Measurements from ENCODE around the gene SLC35D1. TPM values are rescaled to one million over a fixed set of nuclear protein-coding genes. Genes with fewer than 3 reads are reported as not detected.

SLC35D1 gene
- polyA plus RNA-seq, 4 donors = 4.6 to 54.3 (median 6.6) TPM

- peaks cover 0 to 3% of the 10 kb centered on the region in 2 donors for H3K9me3 ChIP-seq (ENCODE audit: control insufficient read depth in 2 of 2, insufficient read depth in 1 of 2, low read depth in 1 of 2, low read length in 1 of 2)
- H3K27me3 ChIP-seq (ENCODE audit: control insufficient read depth in 3 of 3, insufficient read depth in 3 of 3, low read length in 3 of 3) = no peaks in the 10 kb centered on the region
- WGBS, 3 donors = 90 to 96% (median 95%) methylated on average over 4 of the region's 4 CpGs
- no peak for DNase-seq
- peaks cover 3 to 19% (median 9%) of the 10 kb centered on the region in 3 donors for H3K36me3 ChIP-seq (ENCODE audit: control insufficient read depth in 3 of 3, insufficient read depth in 2 of 3, low read depth in 1 of 3, low read length in 3 of 3)
- H3K4me3 ChIP-seq (ENCODE audit: low read depth in 1 of 3, low read length in 3 of 3) = no peak overlapping the region
- FAIRE-seq = no peak
- H3K4me1 ChIP-seq (ENCODE audit: control insufficient read depth in 3 of 3, insufficient read depth in 2 of 3, low read depth in 1 of 3, low read length in 2 of 3) = no peaks in the 10 kb centered on the region
- H3K27ac ChIP-seq (ENCODE audit: low read depth in 1 of 3, low read length in 2 of 3) = no peak overlapping the region
Observed at GRCh38 chr1:67019121-67019520, 34.8 kb downstream of the SLC35D1 start.

- FAIRE-seq = no peak
Observed at GRCh38 chr1:67018574-67018973, 35.4 kb downstream of the SLC35D1 start.

GRCh38 chr1:67013573-67013972 is 40.4 kb downstream of the SLC35D1 start:
- 38 to 41% (median 41%) methylated on average over 2 of the region's 2 CpGs for WGBS, 3 donors
- H3K27ac ChIP-seq (ENCODE audit: low read depth in 1 of 3, low read length in 2 of 3) = no peak overlapping the region
- no peak for FAIRE-seq

More at GRCh38 chr1:67018574-67018973, 35.4 kb downstream of the SLC35D1 start:
- WGBS, 3 donors = 70 to 93% (median 91%) methylated on average over 2 of the region's 2 CpGs
- H3K27me3 ChIP-seq (ENCODE audit: control insufficient read depth in 3 of 3, insufficient read depth in 3 of 3, low read length in 3 of 3) = no peaks in the 10 kb centered on the region
- H3K27ac ChIP-seq (ENCODE audit: low read depth in 1 of 3, low read length in 2 of 3) = peak overlapping the region in 1 of 3 donors; percentile 26
- H3K36me3 ChIP-seq (ENCODE audit: control insufficient read depth in 3 of 3, insufficient read depth in 2 of 3, low read depth in 1 of 3, low read length in 3 of 3) = peaks cover 3 to 19% (median 8%) of the 10 kb centered on the region in 3 donors
- peaks cover 0 to 3% of the 10 kb centered on the region in 2 donors for H3K9me3 ChIP-seq (ENCODE audit: control insufficient read depth in 2 of 2, insufficient read depth in 1 of 2, low read depth in 1 of 2, low read length in 1 of 2)
- H3K4me3 ChIP-seq (ENCODE audit: low read depth in 1 of 3, low read length in 3 of 3) = no peak overlapping the region
- H3K4me1 ChIP-seq (ENCODE audit: control insufficient read depth in 3 of 3, insufficient read depth in 2 of 3, low read depth in 1 of 3, low read length in 2 of 3) = no peaks in the 10 kb centered on the region
- DNase-seq = no peak

GRCh38 chr1:67009792-67010191 is 44.2 kb downstream of the SLC35D1 start:
- Histone ChIP-seq H3K27ac (ENCODE audit: low read depth in 1 of 3, low read length in 2 of 3) (no peak overlapping the region), H3K9me3 (ENCODE audit: control insufficient read depth in 2 of 2, insufficient read depth in 1 of 2, low read depth in 1 of 2, low read length in 1 of 2) (peaks cover 0 to 2% of the 10 kb centered on the region in 2 donors), H3K36me3 (ENCODE audit: control insufficient read depth in 3 of 3, insufficient read depth in 2 of 3, low read depth in 1 of 3, low read length in 3 of 3) (peaks cover 2 to 30% (median 8%) of the 10 kb centered on the region in 3 donors), H3K27me3 (ENCODE audit: control insufficient read depth in 3 of 3, insufficient read depth in 3 of 3, low read length in 3 of 3) (no peaks in the 10 kb centered on the region), H3K4me3 (ENCODE audit: low read depth in 1 of 3, low read length in 3 of 3) (no peak overlapping the region), H3K4me1 (ENCODE audit: control insufficient read depth in 3 of 3, insufficient read depth in 2 of 3, low read depth in 1 of 3, low read length in 2 of 3) (no peaks in the 10 kb centered on the region)
- DNase-seq (no peak), FAIRE-seq (no peak)
- 96 to 98% (median 98%) methylated on average over 3 of the region's 3 CpGs for WGBS, 3 donors

More at GRCh38 chr1:67013573-67013972, 40.4 kb downstream of the SLC35D1 start:
- Histone ChIP-seq H3K4me3 (ENCODE audit: low read depth in 1 of 3, low read length in 3 of 3) (no peak overlapping the region), H3K27me3 (ENCODE audit: control insufficient read depth in 3 of 3, insufficient read depth in 3 of 3, low read length in 3 of 3) (no peaks in the 10 kb centered on the region), H3K9me3 (ENCODE audit: control insufficient read depth in 2 of 2, insufficient read depth in 1 of 2, low read depth in 1 of 2, low read length in 1 of 2) (peaks cover 0 to 3% of the 10 kb centered on the region in 2 donors), H3K4me1 (ENCODE audit: control insufficient read depth in 3 of 3, insufficient read depth in 2 of 3, low read depth in 1 of 3, low read length in 2 of 3) (no peaks in the 10 kb centered on the region), H3K36me3 (ENCODE audit: control insufficient read depth in 3 of 3, insufficient read depth in 2 of 3, low read depth in 1 of 3, low read length in 3 of 3) (peaks cover 2 to 21% (median 7%) of the 10 kb centered on the region in 3 donors)
- DNase-seq = no peak

- FAIRE-seq = no peak
- Histone ChIP-seq H3K27me3 (ENCODE audit: control insufficient read depth in 3 of 3, insufficient read depth in 3 of 3, low read length in 3 of 3) (no peaks in the 10 kb centered on the region), H3K4me3 (ENCODE audit: low read depth in 1 of 3, low read length in 3 of 3) (no peak overlapping the region), H3K9me3 (ENCODE audit: control insufficient read depth in 2 of 2, insufficient read depth in 1 of 2, low read depth in 1 of 2, low read length in 1 of 2) (no peaks in the 10 kb centered on the region), H3K36me3 (ENCODE audit: control insufficient read depth in 3 of 3, insufficient read depth in 2 of 3, low read depth in 1 of 3, low read length in 3 of 3) (peaks cover 3 to 18% (median 10%) of the 10 kb centered on the region in 3 donors), H3K27ac (ENCODE audit: low read depth in 1 of 3, low read length in 2 of 3) (no peak overlapping the region), H3K4me1 (ENCODE audit: control insufficient read depth in 3 of 3, insufficient read depth in 2 of 3, low read depth in 1 of 3, low read length in 2 of 3) (no peaks in the 10 kb centered on the region)
- 83 to 85% (median 84%) methylated on average over 8 of the region's 8 CpGs for WGBS, 3 donors
- DNase-seq = no peak
Observed at GRCh38 chr1:67005068-67005467, 48.9 kb downstream of the SLC35D1 start.

- Histone ChIP-seq H3K27ac (ENCODE audit: low read depth in 1 of 3, low read length in 2 of 3) (no peak overlapping the region), H3K4me3 (ENCODE audit: low read depth in 1 of 3, low read length in 3 of 3) (no peak overlapping the region), H3K9me3 (ENCODE audit: control insufficient read depth in 2 of 2, insufficient read depth in 1 of 2, low read depth in 1 of 2, low read length in 1 of 2) (no peaks in the 10 kb centered on the region), H3K27me3 (ENCODE audit: control insufficient read depth in 3 of 3, insufficient read depth in 3 of 3, low read length in 3 of 3) (no peaks in the 10 kb centered on the region), H3K4me1 (ENCODE audit: control insufficient read depth in 3 of 3, insufficient read depth in 2 of 3, low read depth in 1 of 3, low read length in 2 of 3) (no peaks in the 10 kb centered on the region), H3K36me3 (ENCODE audit: control insufficient read depth in 3 of 3, insufficient read depth in 2 of 3, low read depth in 1 of 3, low read length in 3 of 3) (peaks cover 3 to 22% (median 8%) of the 10 kb centered on the region in 3 donors)
- WGBS, 3 donors = 49 to 63% (median 56%) methylated on average over 1 of the region's 1 CpG
- DNase-seq (no peak), FAIRE-seq (no peak)
Observed at GRCh38 chr1:67004176-67004575, 49.8 kb downstream of the SLC35D1 start.

GRCh38 chr1:67001682-67002425 is 52.1 kb downstream of the SLC35D1 start:
- 78 to 86% (median 86%) methylated on average over 5 of the region's 5 CpGs for WGBS, 3 donors
- Histone ChIP-seq H3K9me3 (ENCODE audit: control insufficient read depth in 2 of 2, insufficient read depth in 1 of 2, low read depth in 1 of 2, low read length in 1 of 2) (no peaks in the 10 kb centered on the region), H3K4me1 (ENCODE audit: control insufficient read depth in 3 of 3, insufficient read depth in 2 of 3, low read depth in 1 of 3, low read length in 2 of 3) (no peaks in the 10 kb centered on the region), H3K27ac (ENCODE audit: low read depth in 1 of 3, low read length in 2 of 3) (no peak overlapping the region), H3K36me3 (ENCODE audit: control insufficient read depth in 3 of 3, insufficient read depth in 2 of 3, low read depth in 1 of 3, low read length in 3 of 3) (peaks cover 3 to 22% (median 3%) of the 10 kb centered on the region in 3 donors), H3K27me3 (ENCODE audit: control insufficient read depth in 3 of 3, insufficient read depth in 3 of 3, low read length in 3 of 3) (no peaks in the 10 kb centered on the region), H3K4me3 (ENCODE audit: low read depth in 1 of 3, low read length in 3 of 3) (no peak overlapping the region)
- FAIRE-seq (no peak), DNase-seq (no peak)

GRCh38 chr1:66999640-67000400 is 54.1 kb downstream of the SLC35D1 start:
- no peak for DNase-seq
- Histone ChIP-seq H3K27me3 (ENCODE audit: control insufficient read depth in 3 of 3, insufficient read depth in 3 of 3, low read length in 3 of 3) (no peaks in the 10 kb centered on the region), H3K4me1 (ENCODE audit: control insufficient read depth in 3 of 3, insufficient read depth in 2 of 3, low read depth in 1 of 3, low read length in 2 of 3) (no peaks in the 10 kb centered on the region), H3K4me3 (ENCODE audit: low read depth in 1 of 3, low read length in 3 of 3) (no peak overlapping the region), H3K36me3 (ENCODE audit: control insufficient read depth in 3 of 3, insufficient read depth in 2 of 3, low read depth in 1 of 3, low read length in 3 of 3) (peaks cover 3 to 23% (median 7%) of the 10 kb centered on the region in 3 donors), H3K27ac (ENCODE audit: low read depth in 1 of 3, low read length in 2 of 3) (no peak overlapping the region), H3K9me3 (ENCODE audit: control insufficient read depth in 2 of 2, insufficient read depth in 1 of 2, low read depth in 1 of 2, low read length in 1 of 2) (no peaks in the 10 kb centered on the region)
- 85 to 93% (median 91%) methylated on average over 7 of the region's 7 CpGs for WGBS, 3 donors
- no peak for FAIRE-seq

Measured in small intestine (tissue), 7 donors.